A673 (cell line): ENCODE measurements around the gene ANKLE2. TPM values are rescaled to one million over a fixed set of nuclear protein-coding genes. Genes with fewer than 3 reads are reported as not detected.

ENCODE experiments used
- BruUV-seq: library from RNA; stranded (reverse); fragments of 400-500 nt; replicated peaks from 2 replicates; lab custom pipeline; 2021; lab: Mats Ljungman, UMichigan
- CTCF ChIA-PET: fragments of 300-600 bp; sonication (Branson Sonifier 250); formaldehyde crosslinking; loops from one replicate; lab custom pipeline; 2022; ENCODE audit warnings: antibody characterized with exemption; lab: Charles Lee
- POLR2A ChIA-PET: fragments of 300-600 bp; sonication (Branson Sonifier 250); formaldehyde crosslinking; loops from one replicate; lab custom pipeline; 2022; ENCODE audit warnings: antibody characterized with exemption; ENCODE audit not compliant: low non-redundant PET; lab: Charles Lee
- DNase-seq: peaks from one replicate; pipeline ENCODE4 v3.0.0-alpha.2; 2015; ENCODE audit warnings: low spot score
- H3K27ac ChIP-seq: fragments of 200-600 bp; sonication (generic); 2 replicates; pipeline ENCODE4 v1.5.1; 2016; ENCODE audit warnings: mixed run types, low read depth, mild to moderate bottlenecking, mixed read lengths, antibody characterized with exemption, low read length; ENCODE audit not compliant: poor library complexity, severe bottlenecking
- H3K27me3 ChIP-seq: fragments of 200-600 bp; sonication (generic); replicated peaks from 2 replicates; pipeline ENCODE4 v1.6.1; 2017; ENCODE audit warnings: mixed run types, low read depth, mild to moderate bottlenecking, mixed read lengths, antibody characterized with exemption, low read length; ENCODE audit not compliant: insufficient read depth, poor library complexity
- H3K36me3 ChIP-seq: fragments of 200-600 bp; sonication (generic); 2 replicates; pipeline ENCODE4 v1.6.1; 2016; ENCODE audit warnings: mixed run types, mild to moderate bottlenecking, mixed read lengths, antibody characterized with exemption, low read length; ENCODE audit not compliant: insufficient read depth, poor library complexity, severe bottlenecking
- H3K4me1 ChIP-seq: fragments of 200-600 bp; sonication (generic); 2 replicates; pipeline ENCODE4 v1.6.1; 2017; ENCODE audit warnings: mixed run types, mild to moderate bottlenecking, mixed read lengths, antibody characterized with exemption, low read length; ENCODE audit not compliant: insufficient read depth, poor library complexity, severe bottlenecking
- H3K4me3 ChIP-seq: fragments of 200-600 bp; sonication (generic); 2 replicates; pipeline ENCODE4 v1.5.1; 2016; ENCODE audit warnings: low read depth, mixed run types, mild to moderate bottlenecking, mixed read lengths, low read length; ENCODE audit not compliant: poor library complexity, severe bottlenecking
- H3K9me3 ChIP-seq: fragments of 200-600 bp; sonication (generic); 2 replicates; pipeline ENCODE4 v1.6.1; 2016; ENCODE audit warnings: mixed run types, low read depth, mild to moderate bottlenecking, mixed read lengths, antibody characterized with exemption, low read length; ENCODE audit not compliant: poor library complexity, severe bottlenecking
- EZH2 ChIP-seq: fragments of 200-600 bp; sonication (generic); IDR thresholded peaks from 2 replicates; pipeline ENCODE4 v1.6.1; 2017; ENCODE audit warnings: borderline replicate concordance, low read depth, mild to moderate bottlenecking, mixed read lengths, antibody characterized with exemption, low read length; ENCODE audit not compliant: poor library complexity, severe bottlenecking
- intact Hi-C: fragments of 100-400 bp; cut with micrococcal nuclease; formaldehyde crosslinking; loops from one replicate; pipeline ENCODE4 v1.10.0; 2022; ENCODE audit not compliant: unreplicated experiment
- total RNA-seq: library from RNA; stranded (reverse); gene quantifications from 2 replicates; pipeline ENCODE4 v1.2.3, GENCODE V29; 2021
- TF ChIP-seq, protein P1 (sequence below): fragments of 300-800, 200-600 bp; sonication (generic); conservative IDR thresholded peaks from 2 replicates; pipeline ENCODE4 v1.5.1; 2017; ENCODE audit warnings: low read depth, mild to moderate bottlenecking, antibody characterized with exemption, low read length, moderate library complexity, mixed read lengths

The ANKLE2 gene
- total RNA-seq, 1 experiment from 2014 or later: 107 TPM

DNA sequence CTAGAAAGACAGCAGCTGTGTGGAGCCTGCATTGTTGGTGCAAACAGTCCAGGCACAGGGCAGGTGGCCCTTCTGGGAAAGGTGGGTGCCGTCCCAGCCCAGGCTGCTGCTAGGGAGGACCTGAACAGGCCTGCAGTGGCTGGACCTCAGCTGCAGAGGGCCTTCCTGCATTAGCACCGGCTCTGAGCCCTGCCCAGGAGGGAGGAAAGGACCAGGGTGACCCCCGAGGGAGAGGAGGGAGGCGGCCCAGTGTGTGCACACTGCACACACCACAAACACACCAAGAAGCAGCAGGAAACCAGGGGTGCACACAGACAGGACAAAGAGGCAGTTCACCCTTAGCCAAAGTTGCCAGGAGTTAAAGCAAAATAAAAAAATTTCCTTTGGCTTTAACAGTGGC, 59.0 kb downstream of the ANKLE2 start:
- no peaks in the 10 kb centered on the region for H3K9me3 ChIP-seq
- no peak for TF ChIP-seq EZH2
- TF ChIP-seq, protein P1, sequence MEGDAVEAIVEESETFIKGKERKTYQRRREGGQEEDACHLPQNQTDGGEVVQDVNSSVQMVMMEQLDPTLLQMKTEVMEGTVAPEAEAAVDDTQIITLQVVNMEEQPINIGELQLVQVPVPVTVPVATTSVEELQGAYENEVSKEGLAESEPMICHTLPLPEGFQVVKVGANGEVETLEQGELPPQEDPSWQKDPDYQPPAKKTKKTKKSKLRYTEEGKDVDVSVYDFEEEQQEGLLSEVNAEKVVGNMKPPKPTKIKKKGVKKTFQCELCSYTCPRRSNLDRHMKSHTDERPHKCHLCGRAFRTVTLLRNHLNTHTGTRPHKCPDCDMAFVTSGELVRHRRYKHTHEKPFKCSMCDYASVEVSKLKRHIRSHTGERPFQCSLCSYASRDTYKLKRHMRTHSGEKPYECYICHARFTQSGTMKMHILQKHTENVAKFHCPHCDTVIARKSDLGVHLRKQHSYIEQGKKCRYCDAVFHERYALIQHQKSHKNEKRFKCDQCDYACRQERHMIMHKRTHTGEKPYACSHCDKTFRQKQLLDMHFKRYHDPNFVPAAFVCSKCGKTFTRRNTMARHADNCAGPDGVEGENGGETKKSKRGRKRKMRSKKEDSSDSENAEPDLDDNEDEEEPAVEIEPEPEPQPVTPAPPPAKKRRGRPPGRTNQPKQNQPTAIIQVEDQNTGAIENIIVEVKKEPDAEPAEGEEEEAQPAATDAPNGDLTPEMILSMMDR: no peak
- POLR2A ChIA-PET: no interaction called here
- CTCF ChIA-PET: no interaction called here
- H3K4me3 ChIP-seq: no peak overlapping the region
- no peaks in the 10 kb centered on the region for H3K27me3 ChIP-seq
- H3K27ac ChIP-seq: no peak overlapping the region
- intact Hi-C loops: no loop called here
- no peaks in the 10 kb centered on the region for H3K4me1 ChIP-seq
- no TSS peak for BruUV-seq
- DNase-seq: no peak
- H3K36me3 ChIP-seq: peaks cover 38% of the 10 kb centered on the region

DNA sequence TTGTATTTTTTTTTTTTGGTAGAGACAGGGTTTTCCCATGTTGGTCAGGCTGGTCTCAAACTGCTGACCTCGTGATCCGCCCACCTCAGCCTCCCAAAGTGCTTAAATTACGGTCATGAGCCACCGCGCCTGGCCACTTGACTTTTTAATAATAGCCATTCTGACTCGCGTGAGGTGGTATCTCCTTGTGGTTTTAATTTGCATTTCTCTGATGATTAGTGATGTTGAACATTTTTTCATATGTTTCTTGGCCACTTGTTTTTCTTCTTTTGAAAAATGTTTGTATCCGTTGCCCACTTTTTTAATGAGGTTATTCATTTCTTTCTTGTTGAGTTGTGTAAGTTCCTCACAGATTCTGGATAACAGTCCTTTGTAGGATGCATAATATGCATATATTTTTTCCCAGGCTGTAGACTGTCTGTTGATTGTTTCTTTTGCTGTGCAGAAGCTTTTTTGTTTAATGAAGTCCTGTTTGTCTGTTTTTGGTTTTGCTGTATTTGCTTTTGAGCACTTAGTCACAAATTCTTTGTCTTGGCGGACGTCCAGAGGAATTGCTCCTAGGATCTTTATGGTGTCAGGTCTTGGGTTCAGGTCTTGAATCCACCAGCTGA, 61.3 kb downstream of the ANKLE2 start:
- H3K4me1 ChIP-seq: no peaks in the 10 kb centered on the region
- H3K9me3 ChIP-seq: no peaks in the 10 kb centered on the region
- H3K36me3 ChIP-seq: peaks cover 56% of the 10 kb centered on the region
- no peaks in the 10 kb centered on the region for H3K27me3 ChIP-seq
- ChIA-PET POLR2A (no interaction called here), CTCF (no interaction called here)
- no peak for DNase-seq
- H3K27ac ChIP-seq: no peak overlapping the region
- H3K4me3 ChIP-seq: no peak overlapping the region
- intact Hi-C loops: no loop called here
- BruUV-seq: no TSS peak
- TF ChIP-seq, protein P1: no peak
- TF ChIP-seq EZH2: no peak

- POLR2A ChIA-PET: no interaction called here
- BruUV-seq: no TSS peak
- peaks cover 55% of the 10 kb centered on the region for H3K36me3 ChIP-seq
Measured at GRCh38 chr12:132698341-132698740, 63.3 kb downstream of the ANKLE2 start.

More at GRCh38 chr12:132698341-132698740, 63.3 kb downstream of the ANKLE2 start:
- no peaks in the 10 kb centered on the region for H3K4me1 ChIP-seq
- intact Hi-C loops: no loop called here
- CTCF ChIA-PET: interaction anchor here (0.6 kb wide), 1 partner anchor 9 kb away, joined by 3 read pairs; no protein-coding TSS in a partner anchor
- H3K4me3 ChIP-seq: no peak overlapping the region
- no peak overlapping the region for H3K27ac ChIP-seq
- H3K27me3 ChIP-seq: no peaks in the 10 kb centered on the region
- H3K9me3 ChIP-seq: no peaks in the 10 kb centered on the region
- DNase-seq: no peak
- TF ChIP-seq, protein P1: no peak
- no peak for TF ChIP-seq EZH2
